Esophagus muscularis mucosa (tissue), 4 donors: ENCODE data around the gene LACTBL1. TPM values are rescaled to one million over a fixed set of nuclear protein-coding genes. Genes with fewer than 3 reads are reported as not detected.

ENCODE experiments used
- DNase-seq: peaks from one replicate; pipeline ENCODE4 v3.0.0-alpha.2; 2017; ENCODE audit errors: extremely low spot score
- H3K27ac ChIP-seq, 4 donors: fragments of 200-600 bp; sonication (generic); replicated peaks in 1 of 4; 1 replicate in 3 of 4; 2 replicates in 1 of 4; pipeline ENCODE4 v1.5.1; 2016 to 2019; ENCODE audit warnings: mild to moderate bottlenecking in 1 of 4
- H3K27me3 ChIP-seq, 4 donors: fragments of 200-600 bp; sonication (generic); one replicate each; pipeline versions ENCODE4 v1.5.1 to v1.6.0; 2016 to 2019
- H3K36me3 ChIP-seq, 4 donors: fragments of 200-600 bp; sonication (generic); one replicate each; pipeline ENCODE4 v1.5.1; 2016 to 2019
- H3K4me1 ChIP-seq, 4 donors: fragments of 200-600 bp; sonication (generic); one replicate each; pipeline ENCODE4 v1.5.1; 2016 to 2019
- H3K4me3 ChIP-seq, 4 donors: fragments of 200-600 bp; sonication (generic); 1 replicate in 2 of 4; 2 replicates in 2 of 4; pipeline ENCODE4 v1.5.1; 2016 to 2019; ENCODE audit warnings: mild to moderate bottlenecking in 4 of 4, moderate library complexity in 1 of 4
- H3K9me3 ChIP-seq, 4 donors: fragments of 200-600 bp; sonication (generic); 1 replicate in 3 of 4; 2 replicates in 1 of 4; pipeline ENCODE4 v1.5.1; 2016 to 2019
- EP300 ChIP-seq: sonication (generic); formaldehyde crosslinking; IDR thresholded peaks from one replicate; pipeline ENCODE4 v1.6.1; 2017; ENCODE audit warnings: antibody characterized with exemption
- POLR2A ChIP-seq: fragments of 450-650 bp; IDR thresholded peaks from one replicate; pipeline ENCODE4 v1.6.1; 2017; ENCODE audit warnings: antibody characterized with exemption, moderate library complexity, mild to moderate bottlenecking, low read depth
- POLR2AphosphoS5 ChIP-seq, 2 donors: sonication (generic); formaldehyde crosslinking; IDR thresholded peaks; one replicate each; pipeline ENCODE4 v1.6.1; 2017; ENCODE audit warnings: antibody characterized with exemption in 2 of 2
- WGBS: methylation state at CpG from one replicate; pipeline ENCODE4 v1.1.5; 2018; 5-methylcytosine and 5-hydroxymethylcytosine counted together
- intact Hi-C: fragments of 100-400 bp; cut with DNase I; formaldehyde crosslinking; loops from one replicate; pipeline ENCODE4 v1.15.1; 2023
- total RNA-seq, 4 donors: library from RNA; depleted of rRNA; stranded (reverse); fragments of >200 nt; gene quantifications; one replicate each; pipeline versions ENCODE4 v1.1.0 to v1.2.1, GENCODE V29; 2016
- TF ChIP-seq, protein P1 (sequence below), 3 experiments: fragments of 200-600 bp in 2 of 3; fragments of 450-650 bp in 1 of 3; sonication (generic) in 2 of 3; IDR thresholded peaks; one replicate each; pipeline ENCODE4 v1.5.1; 2017 to 2019; ENCODE audit warnings: antibody characterized with exemption in 3 of 3, mild to moderate bottlenecking in 2 of 3, moderate library complexity in 1 of 3

LACTBL1 gene
- total RNA-seq, 4 donors from 2014 or later: not detected

DNA sequence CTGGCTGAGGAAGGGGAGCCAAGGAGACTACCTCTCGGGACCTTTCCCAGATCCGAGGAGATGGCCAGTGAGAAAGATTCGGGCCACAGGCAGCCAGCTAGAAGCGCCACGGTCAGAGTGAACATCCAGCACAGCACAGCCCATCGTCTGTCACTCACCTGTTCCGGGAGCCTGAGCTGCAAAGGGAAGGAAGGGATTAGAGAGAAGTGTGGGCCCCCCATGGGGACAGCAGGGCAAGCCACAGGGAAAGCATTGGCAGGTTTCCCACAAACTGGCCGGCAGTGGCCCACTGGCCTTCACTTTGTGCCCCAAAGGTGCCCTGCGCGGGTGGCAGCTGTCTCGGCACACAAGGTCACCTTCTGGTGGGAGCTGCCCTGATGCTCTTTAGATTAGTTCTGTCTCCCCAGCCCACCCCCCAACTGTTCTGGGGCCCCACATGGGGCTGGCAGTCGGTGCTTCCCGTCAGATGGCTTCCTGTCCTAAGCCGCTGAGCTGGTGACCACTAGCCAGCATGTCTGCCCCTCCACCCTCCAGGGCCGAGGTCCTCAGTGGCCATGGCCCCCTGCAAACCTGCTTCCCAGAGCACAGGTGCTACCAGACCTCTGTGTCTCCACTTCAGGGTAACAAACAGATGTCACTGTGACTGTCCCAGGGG lies 56.7 kb downstream of the LACTBL1 start:
- no peak overlapping the region for H3K4me3 ChIP-seq
- H3K36me3 ChIP-seq: no peaks in the 10 kb centered on the region
- H3K27ac ChIP-seq: no peak overlapping the region
- WGBS: 70% methylated on average over 6 of the region's 15 CpGs
- no peak for DNase-seq
- peaks cover 0 to 25% (median 0%) of the 10 kb centered on the region in 4 donors for H3K27me3 ChIP-seq
- no peaks in the 10 kb centered on the region for H3K9me3 ChIP-seq
- TF ChIP-seq EP300 (no peak), POLR2AphosphoS5 (IDR thresholded peaks at IDR 0.05) (no peak), POLR2A (no peak)
- TF ChIP-seq, protein P1, sequence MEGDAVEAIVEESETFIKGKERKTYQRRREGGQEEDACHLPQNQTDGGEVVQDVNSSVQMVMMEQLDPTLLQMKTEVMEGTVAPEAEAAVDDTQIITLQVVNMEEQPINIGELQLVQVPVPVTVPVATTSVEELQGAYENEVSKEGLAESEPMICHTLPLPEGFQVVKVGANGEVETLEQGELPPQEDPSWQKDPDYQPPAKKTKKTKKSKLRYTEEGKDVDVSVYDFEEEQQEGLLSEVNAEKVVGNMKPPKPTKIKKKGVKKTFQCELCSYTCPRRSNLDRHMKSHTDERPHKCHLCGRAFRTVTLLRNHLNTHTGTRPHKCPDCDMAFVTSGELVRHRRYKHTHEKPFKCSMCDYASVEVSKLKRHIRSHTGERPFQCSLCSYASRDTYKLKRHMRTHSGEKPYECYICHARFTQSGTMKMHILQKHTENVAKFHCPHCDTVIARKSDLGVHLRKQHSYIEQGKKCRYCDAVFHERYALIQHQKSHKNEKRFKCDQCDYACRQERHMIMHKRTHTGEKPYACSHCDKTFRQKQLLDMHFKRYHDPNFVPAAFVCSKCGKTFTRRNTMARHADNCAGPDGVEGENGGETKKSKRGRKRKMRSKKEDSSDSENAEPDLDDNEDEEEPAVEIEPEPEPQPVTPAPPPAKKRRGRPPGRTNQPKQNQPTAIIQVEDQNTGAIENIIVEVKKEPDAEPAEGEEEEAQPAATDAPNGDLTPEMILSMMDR (IDR thresholded peaks at IDR 0.05): no peak
- peaks cover 1 to 19% (median 11%) of the 10 kb centered on the region in 4 donors for H3K4me1 ChIP-seq
- intact Hi-C loops: no loop called here

DNA sequence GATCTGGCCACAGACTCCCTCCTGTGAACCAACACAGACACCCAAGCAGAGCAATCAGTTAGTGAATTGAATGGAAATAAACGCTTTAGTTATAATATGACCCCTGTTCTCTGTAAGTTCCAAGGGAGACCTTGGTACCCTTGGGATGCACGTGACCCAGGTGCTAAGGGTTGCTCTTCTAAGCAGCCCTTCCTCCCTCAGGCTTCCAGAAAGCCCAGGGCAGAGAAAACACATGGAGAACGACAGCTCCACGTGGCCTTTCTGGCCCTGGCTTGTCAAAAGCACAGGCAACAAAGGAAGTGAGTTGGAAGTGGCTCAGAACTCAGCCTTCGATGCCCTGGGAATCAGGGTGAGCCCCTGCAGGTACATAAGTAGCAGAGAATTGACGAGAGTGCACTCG lies 57.4 kb downstream of the LACTBL1 start:
- WGBS: 84% methylated on average over 7 of the region's 7 CpGs
- peaks cover 0 to 32% (median 0%) of the 10 kb centered on the region in 4 donors for H3K27me3 ChIP-seq
- H3K4me3 ChIP-seq: no peak overlapping the region
- no peaks in the 10 kb centered on the region for H3K36me3 ChIP-seq
- no peak overlapping the region for H3K27ac ChIP-seq
- H3K9me3 ChIP-seq: no peaks in the 10 kb centered on the region
- DNase-seq: no peak
- TF ChIP-seq POLR2AphosphoS5 (IDR thresholded peaks at IDR 0.05): no peak
- TF ChIP-seq EP300: no peak
- TF ChIP-seq POLR2A: no peak
- TF ChIP-seq, protein P1 (IDR thresholded peaks at IDR 0.05): no peak
- intact Hi-C loops: no loop called here
- peaks cover 0 to 12% (median 3%) of the 10 kb centered on the region in 4 donors for H3K4me1 ChIP-seq

DNA sequence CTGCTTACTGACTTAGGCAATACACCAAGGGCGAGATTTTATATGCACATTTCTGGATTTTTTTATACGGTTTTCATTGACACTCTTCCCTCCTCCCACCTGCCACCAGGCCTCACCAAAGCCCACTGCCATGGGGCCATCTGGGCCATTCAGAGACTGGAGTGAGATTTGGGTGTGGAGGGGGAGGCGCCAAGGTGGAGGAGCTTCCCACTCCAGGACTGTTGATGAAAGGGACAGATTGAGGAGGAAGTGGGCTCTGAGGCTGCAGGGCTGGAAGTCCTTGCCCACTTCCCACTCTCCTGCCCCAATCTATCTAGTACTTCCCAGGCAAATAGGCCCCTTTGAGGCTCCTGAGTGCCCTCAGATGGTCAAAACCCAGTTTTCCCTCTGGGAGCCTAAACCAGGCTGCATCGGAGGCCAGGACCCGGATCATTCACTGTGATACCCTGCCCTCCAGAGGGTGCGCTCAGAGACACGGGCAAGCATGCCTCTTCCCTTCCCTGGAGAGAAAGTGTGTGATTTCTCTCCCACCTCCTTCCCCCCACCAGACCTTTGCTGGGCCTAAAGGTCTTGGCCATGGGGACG lies 57.9 kb downstream of the LACTBL1 start:
- intact Hi-C loops: no loop called here
- Histone ChIP-seq H3K27me3 (peaks cover 0 to 37% (median 0%) of the 10 kb centered on the region in 4 donors), H3K36me3 (no peaks in the 10 kb centered on the region), H3K27ac (no peak overlapping the region), H3K4me1 (peaks cover 0 to 9% (median 0%) of the 10 kb centered on the region in 4 donors), H3K4me3 (no peak overlapping the region), H3K9me3 (no peaks in the 10 kb centered on the region)
- DNase-seq: no peak
- TF ChIP-seq, protein P1 (IDR thresholded peaks at IDR 0.05): no peak
- TF ChIP-seq EP300 (no peak), POLR2A (no peak), POLR2AphosphoS5 (IDR thresholded peaks at IDR 0.05) (no peak)
- WGBS: 83% methylated on average over 8 of the region's 8 CpGs

DNA sequence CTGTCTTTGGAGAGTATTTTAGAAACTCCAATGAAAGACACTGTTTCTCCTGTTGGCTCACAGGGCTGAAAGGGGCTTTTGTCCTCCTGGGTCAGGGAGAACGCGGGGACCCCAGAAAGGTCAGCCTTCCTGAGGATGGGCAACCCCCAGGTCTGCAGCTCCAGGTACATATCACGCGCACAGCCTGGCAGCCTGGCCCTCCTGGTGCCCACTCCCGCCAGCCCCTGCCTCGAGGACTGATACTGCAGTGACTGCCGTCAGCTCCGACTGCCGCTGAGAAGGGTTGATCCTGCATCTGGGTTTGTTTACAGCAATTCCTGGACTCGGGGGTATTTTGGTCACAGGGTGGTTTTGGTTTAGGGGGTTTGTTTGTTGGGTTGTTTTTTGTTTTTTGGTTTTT lies 58.5 kb downstream of the LACTBL1 start:
- Histone ChIP-seq H3K27ac (no peak overlapping the region), H3K9me3 (no peaks in the 10 kb centered on the region), H3K27me3 (peaks cover 0 to 43% (median 0%) of the 10 kb centered on the region in 4 donors), H3K4me1 (peaks cover 0 to 9% (median 0%) of the 10 kb centered on the region in 4 donors), H3K4me3 (no peak overlapping the region), H3K36me3 (no peaks in the 10 kb centered on the region)
- DNase-seq: no peak
- intact Hi-C loops: no loop called here
- WGBS: 86% methylated on average over 10 of the region's 10 CpGs
- TF ChIP-seq POLR2A (no peak), POLR2AphosphoS5 (IDR thresholded peaks at IDR 0.05) (no peak)
- TF ChIP-seq, protein P1 (IDR thresholded peaks at IDR 0.05): no peak
